SIG-M5 treated with dmso at 0.1 percent for 504 hours (cell line): ENCODE results near the gene RAPGEF3.

Source experiments
- DNase-seq: peaks from one replicate; lab custom pipeline; 2025; ENCODE audit not compliant: unreplicated experiment; lab: John Stamatoyannopoulos, UW

RAPGEF3 gene

GRCh38 chr12:47757840-47758583 is 668 bp downstream of the RAPGEF3 start:
- no peak for DNase-seq

- no peak for DNase-seq
Observed at GRCh38 chr12:47757364-47757839, 1.3 kb downstream of the RAPGEF3 start.

GRCh38 chr12:47755655-47756562 is 2.8 kb downstream of the RAPGEF3 start:
- DNase-seq = no peak

- no peak for DNase-seq
Observed at GRCh38 chr12:47754881-47755280, 3.8 kb downstream of the RAPGEF3 start.

GRCh38 chr12:47754126-47754525 is 4.6 kb downstream of the RAPGEF3 start:
- no peak for DNase-seq

- DNase-seq = no peak
Observed at GRCh38 chr12:47753021-47754001, 5.4 kb downstream of the RAPGEF3 start.

GRCh38 chr12:47752552-47752951 is 6.1 kb downstream of the RAPGEF3 start:
- DNase-seq = no peak

- no peak for DNase-seq
Observed at GRCh38 chr12:47752121-47752520, 6.6 kb downstream of the RAPGEF3 start.

GRCh38 chr12:47751561-47751960 is 7.1 kb downstream of the RAPGEF3 start:
- no peak for DNase-seq

- no peak for DNase-seq
Observed at GRCh38 chr12:47750916-47751470, 7.7 kb downstream of the RAPGEF3 start.

GRCh38 chr12:47750229-47750798 is 8.4 kb downstream of the RAPGEF3 start:
- peak; percentile 37 for DNase-seq

- no peak for DNase-seq
Observed at GRCh38 chr12:47748899-47749298, 9.8 kb downstream of the RAPGEF3 start.

- no peak for DNase-seq
Observed at GRCh38 chr12:47748507-47748828, 10.2 kb downstream of the RAPGEF3 start.

- DNase-seq = no peak
Observed at GRCh38 chr12:47747596-47748506, 10.8 kb downstream of the RAPGEF3 start.

GRCh38 chr12:47747126-47747525 is 11.6 kb downstream of the RAPGEF3 start:
- DNase-seq = no peak

GRCh38 chr12:47746523-47746922 is 12.2 kb downstream of the RAPGEF3 start:
- DNase-seq = no peak

GRCh38 chr12:47746073-47746472 is 12.6 kb downstream of the RAPGEF3 start:
- no peak for DNase-seq

GRCh38 chr12:47745485-47746041 is 13.1 kb downstream of the RAPGEF3 start:
- DNase-seq = no peak
